Activated B cell treated with CpG ODN at 0.5 μM for 24 hours (primary cell): Measurements from ENCODE around the gene CERS6. TPM values are rescaled to one million over a fixed set of nuclear protein-coding genes. Genes with fewer than 3 reads are reported as not detected.

Experiments used
- ATAC-seq: fragments of 200-7000 bp; cut with Tn5 transposase; one replicate; pipeline ENCODE4 v1.10.0; 2021; ENCODE audit warnings: low read depth, mild to moderate bottlenecking, moderate library complexity
- CTCF ChIA-PET: fragments of 350-600 bp; sonication (Branson Sonifier 250); formaldehyde crosslinking; loops from one replicate; lab custom pipeline; 2021; ENCODE audit warnings: antibody characterized with exemption; lab: Charles Lee
- POLR2A ChIA-PET: fragments of 350-600 bp; sonication (Branson Sonifier 250); formaldehyde crosslinking; loops from one replicate; lab custom pipeline; 2021; ENCODE audit warnings: antibody characterized with exemption; lab: Charles Lee
- DNase-seq: peaks from one replicate; pipeline ENCODE4 v3.0.0; 2022
- H3K27ac Mint-ChIP-seq: one replicate; pipeline ENCODE4 v1.8.0; 2020; ENCODE audit warnings: mixed read lengths
- H3K27me3 Mint-ChIP-seq: one replicate; pipeline ENCODE4 v1.8.0; 2021; ENCODE audit warnings: mixed read lengths
- H3K36me3 Mint-ChIP-seq: one replicate; pipeline ENCODE4 v1.8.0; 2021; ENCODE audit warnings: low read depth, mixed read lengths
- H3K4me1 Mint-ChIP-seq: one replicate; pipeline ENCODE4 v1.8.0; 2021; ENCODE audit warnings: mixed read lengths
- H3K4me3 Mint-ChIP-seq: one replicate; pipeline ENCODE4 v1.8.0; 2020; ENCODE audit warnings: mild to moderate bottlenecking, mixed read lengths
- H3K9me3 Mint-ChIP-seq: one replicate; pipeline ENCODE4 v1.8.0; 2020; ENCODE audit warnings: mixed read lengths
- intact Hi-C: fragments of 100-400 bp; cut with micrococcal nuclease; formaldehyde crosslinking; loops from one replicate; pipeline ENCODE4 v1.15.1; 2024
- total RNA-seq: library from RNA; stranded (reverse); gene quantifications from 2 replicates; pipeline ENCODE4 v1.2.3, GENCODE V29; 2022
- TF ChIP-seq, protein P1 (sequence below): fragments of 200-600 bp; IDR thresholded peaks from one replicate; pipeline ENCODE4 v1.8.0; 2022; ENCODE audit warnings: antibody characterized with exemption, mild to moderate bottlenecking

Gene CERS6
- total RNA-seq, 1 donor from 2014 or later = 5.3 TPM

DNA sequence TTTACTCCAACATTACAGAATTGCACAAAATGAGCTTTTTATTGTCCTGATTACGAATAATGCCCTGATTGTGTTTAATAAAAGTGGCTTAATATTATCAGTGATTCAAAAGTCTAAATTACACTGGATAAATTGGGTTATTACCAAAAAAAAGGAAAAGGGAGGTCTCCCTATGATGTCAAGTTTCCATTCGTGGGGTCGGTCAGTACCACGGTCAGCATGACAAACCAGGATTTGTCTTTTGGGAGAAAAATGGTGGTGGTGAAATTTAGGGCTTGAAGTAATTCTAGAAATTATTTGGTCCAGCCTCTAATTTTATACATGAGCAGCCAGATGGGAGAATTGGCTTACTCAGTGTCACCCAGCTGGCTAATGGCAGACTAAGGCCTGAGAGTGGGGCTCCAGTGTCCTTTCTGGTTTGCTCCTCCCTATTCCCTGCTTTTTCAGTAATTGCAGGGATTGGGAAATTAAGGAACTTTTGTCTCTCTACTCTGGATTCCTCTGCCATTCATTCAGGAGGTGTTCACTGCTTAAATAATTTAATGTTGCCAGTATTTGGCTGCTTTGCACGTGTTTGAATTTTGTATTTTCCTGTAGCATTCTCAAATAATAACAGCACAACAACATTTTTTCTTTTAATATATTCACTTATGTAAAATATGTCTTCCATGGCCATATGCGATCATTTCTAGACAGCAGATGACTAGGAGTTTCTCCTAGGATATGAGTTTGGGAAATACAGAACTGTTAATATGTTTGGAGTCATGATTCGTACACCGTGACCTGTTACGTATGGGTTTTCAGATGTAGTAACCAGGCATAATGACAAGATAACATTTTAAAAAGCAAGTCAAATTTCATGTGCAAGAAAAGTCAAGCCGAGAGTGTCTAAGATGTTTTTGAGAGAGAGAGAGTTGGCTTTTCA lies 217.5 kb downstream of the CERS6 start:
- H3K9me3 Mint-ChIP-seq = no peaks in the 10 kb centered on the region
- H3K27me3 Mint-ChIP-seq = no peaks in the 10 kb centered on the region
- ATAC-seq (no peak), DNase-seq (no peak)
- TF ChIP-seq, protein P1, sequence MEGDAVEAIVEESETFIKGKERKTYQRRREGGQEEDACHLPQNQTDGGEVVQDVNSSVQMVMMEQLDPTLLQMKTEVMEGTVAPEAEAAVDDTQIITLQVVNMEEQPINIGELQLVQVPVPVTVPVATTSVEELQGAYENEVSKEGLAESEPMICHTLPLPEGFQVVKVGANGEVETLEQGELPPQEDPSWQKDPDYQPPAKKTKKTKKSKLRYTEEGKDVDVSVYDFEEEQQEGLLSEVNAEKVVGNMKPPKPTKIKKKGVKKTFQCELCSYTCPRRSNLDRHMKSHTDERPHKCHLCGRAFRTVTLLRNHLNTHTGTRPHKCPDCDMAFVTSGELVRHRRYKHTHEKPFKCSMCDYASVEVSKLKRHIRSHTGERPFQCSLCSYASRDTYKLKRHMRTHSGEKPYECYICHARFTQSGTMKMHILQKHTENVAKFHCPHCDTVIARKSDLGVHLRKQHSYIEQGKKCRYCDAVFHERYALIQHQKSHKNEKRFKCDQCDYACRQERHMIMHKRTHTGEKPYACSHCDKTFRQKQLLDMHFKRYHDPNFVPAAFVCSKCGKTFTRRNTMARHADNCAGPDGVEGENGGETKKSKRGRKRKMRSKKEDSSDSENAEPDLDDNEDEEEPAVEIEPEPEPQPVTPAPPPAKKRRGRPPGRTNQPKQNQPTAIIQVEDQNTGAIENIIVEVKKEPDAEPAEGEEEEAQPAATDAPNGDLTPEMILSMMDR = no peak
- H3K4me3 Mint-ChIP-seq = no peak overlapping the region
- no peak overlapping the region for H3K27ac Mint-ChIP-seq
- no peaks in the 10 kb centered on the region for H3K4me1 Mint-ChIP-seq
- intact Hi-C loops = no loop called here
- H3K36me3 Mint-ChIP-seq = no peaks in the 10 kb centered on the region
- ChIA-PET POLR2A (no interaction called here), CTCF (no interaction called here)

DNA sequence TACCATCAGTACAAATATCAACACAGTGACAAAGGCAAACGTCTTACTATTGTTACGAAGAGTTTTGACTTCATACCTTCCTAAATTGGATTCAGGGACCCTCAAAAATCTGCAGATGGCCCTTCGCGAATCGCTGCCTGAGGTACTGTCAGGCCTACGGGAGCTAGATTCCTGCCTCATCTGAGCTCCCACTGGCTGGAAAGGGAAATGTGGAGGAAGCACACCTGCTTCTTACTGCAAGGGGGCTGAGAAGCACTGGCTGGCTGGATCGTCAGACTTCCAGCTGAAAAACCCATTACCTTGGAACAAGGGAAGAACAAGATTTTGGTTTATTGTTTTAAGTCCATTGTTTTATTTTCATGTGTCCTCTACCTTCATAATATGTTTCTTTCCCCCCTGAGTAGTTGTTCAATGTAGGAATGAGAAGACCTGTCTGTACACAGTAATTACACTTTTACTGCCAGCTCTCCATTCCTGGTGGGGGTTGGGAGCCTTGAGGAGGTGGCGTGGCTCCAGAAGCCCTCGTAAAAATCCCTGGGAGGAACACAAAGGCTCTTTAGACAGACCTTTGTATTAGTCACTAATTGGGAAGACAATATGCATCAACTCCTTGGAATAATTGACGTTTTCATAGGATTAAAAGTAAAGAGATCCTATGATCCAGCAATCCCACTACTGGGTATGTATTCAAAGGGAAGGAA lies 222.2 kb downstream of the CERS6 start:
- TF ChIP-seq, protein P1 = no peak
- Mint-ChIP-seq H3K27me3 (no peaks in the 10 kb centered on the region), H3K9me3 (no peaks in the 10 kb centered on the region), H3K36me3 (no peaks in the 10 kb centered on the region), H3K4me3 (no peak overlapping the region), H3K27ac (no peak overlapping the region), H3K4me1 (no peaks in the 10 kb centered on the region)
- no peak for DNase-seq
- ChIA-PET POLR2A (no interaction called here), CTCF (no interaction called here)
- intact Hi-C loops = no loop called here
- ATAC-seq = no peak

DNA sequence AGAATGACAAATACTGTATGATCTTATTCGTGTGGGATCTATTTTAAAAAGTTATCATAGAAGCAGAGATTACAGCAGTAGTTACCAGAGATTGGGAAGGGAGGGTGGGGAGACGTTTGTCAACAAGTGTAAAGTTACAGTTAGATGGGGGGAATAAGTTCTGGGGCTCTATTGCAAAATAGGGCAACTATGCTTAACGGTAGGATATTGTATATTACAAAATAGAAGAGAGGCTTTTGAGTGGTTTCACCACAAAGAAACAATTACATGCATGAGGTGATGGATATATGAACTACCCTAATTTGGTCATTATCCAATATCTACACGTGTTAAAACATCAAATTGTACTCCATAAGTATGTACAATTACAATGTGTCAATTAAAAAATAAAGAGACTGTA lies 223.0 kb downstream of the CERS6 start:
- intact Hi-C loops = no loop called here
- DNase-seq (no peak), ATAC-seq (no peak)
- CTCF ChIA-PET = no interaction called here
- POLR2A ChIA-PET = no interaction called here
- Mint-ChIP-seq H3K27ac (no peak overlapping the region), H3K4me3 (no peak overlapping the region), H3K27me3 (no peaks in the 10 kb centered on the region), H3K4me1 (no peaks in the 10 kb centered on the region), H3K36me3 (no peaks in the 10 kb centered on the region), H3K9me3 (no peaks in the 10 kb centered on the region)
- TF ChIP-seq, protein P1 = no peak

DNA sequence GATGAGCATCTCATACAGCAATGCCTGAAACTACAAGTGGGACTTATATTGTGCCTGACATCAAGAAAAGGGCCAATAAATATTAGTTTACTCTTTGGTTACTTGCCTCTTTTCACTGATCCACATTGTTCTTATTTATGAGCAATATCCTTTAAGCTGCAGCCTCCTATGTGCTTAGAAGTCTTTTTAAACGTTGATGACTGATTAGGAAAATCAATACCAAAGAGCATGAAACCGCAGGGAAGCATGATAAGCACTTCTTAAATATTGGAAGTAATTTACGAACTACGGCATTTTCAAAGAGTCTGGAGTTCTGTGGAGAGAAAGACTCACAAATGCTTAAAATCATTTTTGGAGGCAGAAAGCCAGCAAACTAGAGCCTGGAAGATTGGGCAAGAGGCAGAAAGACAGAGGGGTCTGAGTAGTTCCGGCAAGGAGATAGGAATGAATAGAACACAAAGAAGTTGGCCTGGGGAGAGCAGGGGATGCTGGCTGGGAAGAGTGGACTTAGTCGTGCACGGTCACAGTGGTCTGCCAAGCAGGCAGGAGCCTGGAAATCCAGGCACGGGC lies 223.8 kb downstream of the CERS6 start:
- H3K4me3 Mint-ChIP-seq = no peak overlapping the region
- H3K9me3 Mint-ChIP-seq = no peaks in the 10 kb centered on the region
- ChIA-PET CTCF (no interaction called here), POLR2A (no interaction called here)
- DNase-seq (no peak), ATAC-seq (no peak)
- TF ChIP-seq, protein P1 = no peak
- H3K36me3 Mint-ChIP-seq = no peaks in the 10 kb centered on the region
- H3K27ac Mint-ChIP-seq = no peak overlapping the region
- H3K27me3 Mint-ChIP-seq = no peaks in the 10 kb centered on the region
- intact Hi-C loops = no loop called here
- H3K4me1 Mint-ChIP-seq = no peaks in the 10 kb centered on the region

DNA sequence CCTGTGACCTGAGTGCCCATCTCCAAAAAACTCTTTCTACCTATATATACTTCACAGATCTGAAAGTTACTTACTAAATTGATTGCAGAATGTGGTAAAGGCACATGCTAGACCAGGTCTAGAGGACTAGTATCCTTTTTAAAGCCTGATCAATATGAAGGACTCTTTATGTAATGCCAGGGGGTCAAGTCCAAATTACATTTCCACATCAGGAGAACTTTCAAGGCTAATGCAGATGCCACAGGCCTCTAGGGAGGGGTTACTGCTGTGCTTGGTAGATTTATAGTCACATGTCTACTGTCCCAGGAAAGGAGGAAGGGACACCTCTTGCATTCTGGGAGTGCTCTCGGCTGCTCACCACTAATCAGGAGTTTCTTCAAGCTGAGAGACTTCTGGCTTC lies 227.9 kb downstream of the CERS6 start:
- TF ChIP-seq, protein P1 = no peak
- ATAC-seq (no peak), DNase-seq (no peak)
- Mint-ChIP-seq H3K9me3 (no peaks in the 10 kb centered on the region), H3K27me3 (no peaks in the 10 kb centered on the region), H3K27ac (no peak overlapping the region), H3K4me3 (no peak overlapping the region), H3K4me1 (no peaks in the 10 kb centered on the region), H3K36me3 (no peaks in the 10 kb centered on the region)
- intact Hi-C loops = no loop called here
- ChIA-PET CTCF (interaction anchor here (5.2 kb wide), 1 partner anchor 338 kb away, joined by 85 read pairs; no protein-coding TSS in a partner anchor), POLR2A (no interaction called here)
